HG03442 (cell line): ENCODE results near the gene ZNF773.

ENCODE experiments used
- ATAC-seq: cut with Tn5 transposase; IDR thresholded peaks from one replicate; pipeline ENCODE4 v1.9.1; 2021; ENCODE audit warnings: mild to moderate bottlenecking, moderate library complexity; ENCODE audit not compliant: unreplicated experiment

Gene ZNF773

GRCh38 chr19:57557659-57558058, 57.9 kb downstream of the ZNF773 start:
- no peak for ATAC-seq
